Colonic mucosa (tissue), 4 donors: ENCODE data around the gene TRAPPC5. TPM values are rescaled to one million over a fixed set of nuclear protein-coding genes. Genes with fewer than 3 reads are reported as not detected.

Experiments used
- DNase-seq: peaks from one replicate; pipeline ENCODE4 v3.0.0-alpha.2; 2020
- H3K27ac ChIP-seq: fragments of 200-600 bp; one replicate; pipeline ENCODE4 v1.8.0; 2021
- H3K27me3 ChIP-seq: fragments of 200-600 bp; one replicate; pipeline ENCODE4 v1.8.0; 2021
- H3K36me3 ChIP-seq: fragments of 200-600 bp; one replicate; pipeline ENCODE4 v1.8.0; 2021
- H3K4me1 ChIP-seq: fragments of 200-600 bp; one replicate; pipeline ENCODE4 v1.8.0; 2021; ENCODE audit warnings: mild to moderate bottlenecking
- H3K4me3 ChIP-seq: fragments of 200-600 bp; one replicate; pipeline ENCODE4 v1.8.0; 2021
- H3K9ac ChIP-seq, 2 donors: one replicate each; pipeline ENCODE4 v1.7.0; 2013; ENCODE audit warnings: control low read depth in 2 of 2, low read depth in 2 of 2, low read length in 2 of 2
- H3K9me3 ChIP-seq: fragments of 200-600 bp; one replicate; pipeline ENCODE4 v1.8.0; 2021
- intact Hi-C: fragments of 100-400 bp; cut with DNase I; formaldehyde crosslinking; loops from one replicate; pipeline ENCODE4 v1.14.1; 2022
- total RNA-seq, 2 donors: library from RNA; stranded (reverse); fragmentation: NEBNext Ultra II Directional in 1 of 2; extraction: Animal tissue kit (Norgen Biotek cat#: 25700) in 1 of 2; gene quantifications; one replicate each; pipeline ENCODE4 v1.2.1, GENCODE V29; 2021
- TF ChIP-seq, protein P1 (sequence below): fragments of 200-600 bp; IDR thresholded peaks from one replicate; pipeline ENCODE4 v1.8.0; 2022; ENCODE audit warnings: antibody characterized with exemption, mild to moderate bottlenecking
- donor health status: healthy.
- donor health status: DM: no; HTN: no; CAD: no.
- donor health status: DM: no; HTN: no; CAD: no.

The TRAPPC5 gene
- total RNA-seq, 2 donors from 2014 or later, result 107 to 139 TPM

DNA sequence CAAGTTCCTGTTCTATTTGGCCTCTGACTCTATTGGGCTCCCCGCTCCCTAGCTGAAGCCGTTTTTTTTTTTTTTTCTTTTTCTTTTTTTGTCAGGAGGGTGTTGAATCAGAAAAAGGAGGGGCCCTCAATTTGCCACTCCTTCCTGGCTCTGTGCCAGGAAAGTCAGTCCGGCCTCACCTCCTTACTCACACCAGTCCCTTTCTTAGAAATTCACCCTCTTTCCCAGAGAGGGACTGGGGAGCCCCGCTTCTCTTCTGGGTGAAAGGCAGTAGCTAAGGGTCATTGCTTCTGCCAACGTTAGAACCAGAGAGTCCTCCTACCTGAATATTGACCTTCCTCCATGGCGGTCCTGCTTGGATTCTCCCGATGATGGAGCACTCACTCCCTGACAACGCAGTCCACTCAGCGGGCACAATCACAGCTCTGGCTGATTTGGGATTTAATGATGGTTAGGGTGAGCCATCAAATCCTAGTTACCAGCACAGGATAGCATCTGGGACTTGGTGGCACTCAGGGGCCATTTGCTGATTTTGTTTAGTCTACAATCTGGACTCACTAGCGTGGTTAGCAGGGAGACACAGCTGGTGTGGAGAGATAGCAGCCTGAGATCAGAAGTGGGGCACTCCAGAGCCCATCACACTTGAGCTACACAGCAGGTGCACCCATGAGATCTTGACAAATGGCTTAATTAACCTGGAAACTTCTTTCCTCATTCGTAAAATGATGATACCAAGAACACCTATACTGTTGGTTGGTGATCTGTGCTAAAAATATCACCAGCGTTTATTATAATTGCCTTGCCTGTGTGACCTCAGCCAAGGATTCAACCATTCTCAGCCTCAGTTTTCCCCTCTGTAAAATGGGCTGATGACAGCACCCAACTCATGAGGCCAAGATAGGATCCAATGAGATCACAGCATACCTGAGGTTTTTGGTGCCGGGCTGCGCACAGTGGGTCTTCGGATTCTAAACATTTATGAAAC, 19.1 kb downstream of the TRAPPC5 start:
- DNase-seq, result no peak
- TF ChIP-seq, protein P1, sequence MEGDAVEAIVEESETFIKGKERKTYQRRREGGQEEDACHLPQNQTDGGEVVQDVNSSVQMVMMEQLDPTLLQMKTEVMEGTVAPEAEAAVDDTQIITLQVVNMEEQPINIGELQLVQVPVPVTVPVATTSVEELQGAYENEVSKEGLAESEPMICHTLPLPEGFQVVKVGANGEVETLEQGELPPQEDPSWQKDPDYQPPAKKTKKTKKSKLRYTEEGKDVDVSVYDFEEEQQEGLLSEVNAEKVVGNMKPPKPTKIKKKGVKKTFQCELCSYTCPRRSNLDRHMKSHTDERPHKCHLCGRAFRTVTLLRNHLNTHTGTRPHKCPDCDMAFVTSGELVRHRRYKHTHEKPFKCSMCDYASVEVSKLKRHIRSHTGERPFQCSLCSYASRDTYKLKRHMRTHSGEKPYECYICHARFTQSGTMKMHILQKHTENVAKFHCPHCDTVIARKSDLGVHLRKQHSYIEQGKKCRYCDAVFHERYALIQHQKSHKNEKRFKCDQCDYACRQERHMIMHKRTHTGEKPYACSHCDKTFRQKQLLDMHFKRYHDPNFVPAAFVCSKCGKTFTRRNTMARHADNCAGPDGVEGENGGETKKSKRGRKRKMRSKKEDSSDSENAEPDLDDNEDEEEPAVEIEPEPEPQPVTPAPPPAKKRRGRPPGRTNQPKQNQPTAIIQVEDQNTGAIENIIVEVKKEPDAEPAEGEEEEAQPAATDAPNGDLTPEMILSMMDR, result no peak
- intact Hi-C loops, result no loop called here
- no peaks in the 10 kb centered on the region for H3K4me1 ChIP-seq
- no peaks in the 10 kb centered on the region for H3K9me3 ChIP-seq
- H3K36me3 ChIP-seq, result no peaks in the 10 kb centered on the region
- no peak overlapping the region for H3K27ac ChIP-seq
- H3K4me3 ChIP-seq, result no peak overlapping the region
- H3K27me3 ChIP-seq, result no peaks in the 10 kb centered on the region
- no peak overlapping the region for H3K9ac ChIP-seq

DNA sequence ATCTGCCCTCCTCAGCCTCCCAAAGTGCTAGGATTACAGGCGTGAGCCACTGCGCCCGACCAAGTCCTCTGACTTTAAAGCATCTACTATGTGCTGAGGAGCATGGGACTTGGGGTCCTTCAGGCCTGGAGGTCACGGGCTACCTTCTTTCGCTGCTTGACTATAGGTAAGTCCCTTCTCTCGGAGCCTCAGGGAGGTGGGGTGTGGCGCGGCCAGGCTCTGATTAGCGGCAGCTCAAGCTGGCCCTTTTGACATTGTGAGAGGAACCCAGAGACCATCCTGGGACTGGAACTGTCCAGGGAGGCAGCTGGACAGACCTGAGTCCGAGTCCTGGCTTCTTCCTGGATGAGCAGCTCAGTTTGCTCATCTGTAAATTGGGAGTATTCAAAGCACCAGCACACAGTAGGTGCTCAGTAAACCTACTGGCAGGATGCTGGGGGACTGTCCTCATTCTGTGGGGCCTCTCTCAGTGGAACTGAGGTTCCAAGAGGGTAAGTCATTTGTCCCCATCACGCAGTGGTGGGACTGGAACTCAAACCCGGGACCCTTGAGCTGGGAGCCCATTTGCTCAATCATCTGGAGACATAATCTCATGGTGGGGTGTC, 20.5 kb downstream of the TRAPPC5 start:
- Histone ChIP-seq H3K4me1 (no peaks in the 10 kb centered on the region), H3K36me3 (no peaks in the 10 kb centered on the region), H3K9ac (no peak overlapping the region), H3K9me3 (no peaks in the 10 kb centered on the region), H3K4me3 (no peak overlapping the region), H3K27ac (no peak overlapping the region), H3K27me3 (no peaks in the 10 kb centered on the region)
- TF ChIP-seq, protein P1, result no peak
- no peak for DNase-seq
- intact Hi-C loops, result no loop called here

DNA sequence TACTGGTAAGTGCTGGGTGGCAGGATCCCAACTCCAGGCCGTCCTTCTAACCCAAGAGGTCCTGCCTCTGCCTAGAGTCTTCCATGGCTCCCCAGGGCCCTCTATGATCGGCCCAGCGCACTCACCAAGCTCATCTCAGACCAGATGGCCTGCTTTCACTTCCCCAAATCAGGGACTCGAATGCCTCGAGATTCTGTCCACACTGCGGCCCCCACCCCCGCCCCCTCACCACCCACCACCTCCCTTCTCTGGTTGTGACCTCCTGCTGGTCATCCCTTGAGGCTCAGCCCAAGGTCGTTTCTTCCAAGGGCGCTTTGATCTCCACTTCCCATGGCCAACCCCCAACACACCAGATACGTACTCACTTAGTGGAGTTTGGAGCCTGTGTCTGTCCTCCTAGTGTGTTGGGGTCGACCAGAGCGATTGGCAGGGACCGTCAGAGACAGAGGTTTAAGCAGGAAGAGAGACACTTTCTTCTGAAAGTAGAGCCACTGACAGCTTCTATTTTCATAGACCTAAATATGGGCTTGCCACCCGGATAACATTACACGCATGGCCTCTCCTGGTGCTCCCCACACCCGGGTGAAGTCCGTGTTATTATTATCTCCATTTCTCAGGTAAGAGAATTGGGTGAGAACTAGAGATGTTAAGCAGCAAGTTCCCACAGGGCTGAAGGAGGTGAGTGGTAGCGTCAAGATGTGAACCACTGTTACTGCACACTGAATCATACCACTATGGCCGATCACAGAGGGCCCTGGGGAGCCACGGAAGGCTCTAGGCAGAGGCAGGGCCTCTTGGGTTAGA, 21.2 kb downstream of the TRAPPC5 start, which contains the start of gene FCER2:
FCER2 (minus strand) TSS at position 478 of the 804 bp plus-strand sequence. CDS start 2,371 bp downstream, outside the sequence.
- TF ChIP-seq, protein P1, result no peak
- H3K9ac ChIP-seq, result no peak within 1 kb of the TSS
- H3K36me3 ChIP-seq, result no peaks in the 10 kb centered on the region
- intact Hi-C loops, result no loop called here
- H3K27me3 ChIP-seq, result no peaks in the 10 kb centered on the region
- H3K4me1 ChIP-seq, result no peaks in the 10 kb centered on the region
- H3K4me3 ChIP-seq, result no peak within 1 kb of the TSS
- no peak within 1 kb of the TSS for H3K27ac ChIP-seq
- H3K9me3 ChIP-seq, result no peaks in the 10 kb centered on the region
- DNase-seq, result no peak

DNA sequence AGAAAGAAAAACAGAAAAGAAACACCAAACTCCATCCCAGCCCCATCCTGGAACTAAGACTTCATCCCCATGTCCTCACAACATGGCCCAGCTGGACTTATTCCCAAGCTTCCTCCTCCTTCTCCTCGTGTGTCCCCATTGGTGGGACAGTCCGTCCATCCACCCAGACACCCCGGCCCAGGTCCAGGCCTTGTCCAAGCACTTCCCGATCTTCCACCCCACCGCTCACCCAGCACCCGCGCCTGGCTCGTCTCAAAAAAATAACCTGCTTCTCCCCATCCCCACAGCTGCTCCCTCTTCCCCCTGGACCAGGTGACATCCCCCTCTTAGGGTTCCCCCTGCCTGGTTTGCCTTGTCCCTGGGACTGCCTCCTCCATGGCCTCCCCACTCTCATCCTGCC, 22.7 kb downstream of the TRAPPC5 start:
- H3K27me3 ChIP-seq, result no peaks in the 10 kb centered on the region
- intact Hi-C loops, result no loop called here
- no peak for DNase-seq
- H3K9me3 ChIP-seq, result no peaks in the 10 kb centered on the region
- TF ChIP-seq, protein P1, result no peak
- H3K36me3 ChIP-seq, result no peaks in the 10 kb centered on the region
- no peaks in the 10 kb centered on the region for H3K4me1 ChIP-seq
- no peak overlapping the region for H3K4me3 ChIP-seq
- H3K27ac ChIP-seq, result no peak overlapping the region
- H3K9ac ChIP-seq, result no peak overlapping the region
